ENCODE data around the gene ADK.

The ADK gene

GRCh38 chr10:74150204-74150989 is 624 bp upstream of the ADK start, which contains the start of gene AP3M1:
Gene AP3M1, minus strand, starts transcription at chr10:74150828. Its CDS starts 12,449 bp downstream, at chr10:74138379.
- ChIA-PET POLR2A (interaction anchor here (0.7 to 1.3 kb wide), 3 partner anchors 24 to 152 kb away, joined by 3 to 5 read pairs (median 4); partner anchors contain the start of gene VCL), CTCF (interaction anchor here (0.6 to 5.7 kb wide), 7 partner anchors 15 to 85 kb away, joined by 3 to 46 read pairs (median 6); no protein-coding TSS in a partner anchor)
- TF ChIP-seq CTCF (IDR thresholded peaks at IDR 0.05; ENCODE audit: insufficient read depth, low read length, missing control alignments): no peak
- peak within 1 kb of the TSS; percentile 98 for H3K4me3 ChIP-seq (ENCODE audit: low read depth, low read length)
- no peak for DNase-seq (ENCODE audit: low read depth, low spot score)

- no peak for DNase-seq (ENCODE audit: low read depth, low spot score)
- ChIA-PET CTCF (interaction anchor here (1.0 to 5.7 kb wide), 7 partner anchors 9 to 83 kb away, joined by 3 to 46 read pairs (median 6); no protein-coding TSS in a partner anchor), POLR2A (interaction anchor here (0.6 to 1.3 kb wide), 3 partner anchors 22 to 272 kb away, joined by 3 to 5 read pairs (median 4); no protein-coding TSS in a partner anchor)
These were observed 1.1 kb downstream of the ADK start for GRCh38 chr10:74151879-74152722.

GRCh38 chr10:74153123-74153522 is 2.1 kb downstream of the ADK start:
- POLR2A ChIA-PET: no interaction called here
- H3K4me3 ChIP-seq (ENCODE audit: low read depth, low read length): no peak overlapping the region
- CTCF ChIA-PET: interaction anchor here (1.5 to 1.7 kb wide), 2 partner anchors 9 to 61 kb away, joined by 5 to 6 read pairs; no protein-coding TSS in a partner anchor
- peak; percentile 34 for TF ChIP-seq CTCF (IDR thresholded peaks at IDR 0.05; ENCODE audit: insufficient read depth, low read length, missing control alignments)
- no peak for DNase-seq (ENCODE audit: low read depth, low spot score)

More at GRCh38 chr10:74151879-74152722, 1.1 kb downstream of the ADK start:
- H3K4me3 ChIP-seq (ENCODE audit: low read depth, low read length): peak overlapping the region; percentile 98
- no peak for TF ChIP-seq CTCF (IDR thresholded peaks at IDR 0.05; ENCODE audit: insufficient read depth, low read length, missing control alignments)

DNA sequence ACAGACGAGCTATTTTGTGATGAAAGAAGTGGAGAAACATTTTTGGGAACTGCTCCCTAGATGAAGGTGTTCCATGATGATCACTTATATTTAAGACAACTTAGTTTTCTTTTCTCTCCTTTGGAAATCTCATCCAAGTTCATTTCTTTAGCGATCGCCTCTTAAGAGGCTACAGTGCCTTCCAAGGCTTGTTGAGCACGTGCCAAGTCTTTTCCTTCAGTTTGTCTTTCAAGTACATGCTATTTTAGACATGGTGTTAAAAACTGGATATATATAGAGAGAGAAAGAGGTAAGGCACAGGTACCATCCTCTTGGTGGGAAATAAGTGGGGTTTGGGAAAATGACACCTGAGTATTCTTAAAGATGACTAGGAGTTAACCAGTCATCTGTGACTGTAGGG is 2.7 kb downstream of the ADK start:
- DNase-seq (ENCODE audit: low read depth, low spot score): no peak
- no peak for TF ChIP-seq CTCF (IDR thresholded peaks at IDR 0.05; ENCODE audit: insufficient read depth, low read length, missing control alignments)
- POLR2A ChIA-PET: no interaction called here
- CTCF ChIA-PET: interaction anchor here (1.2 to 1.7 kb wide), 4 partner anchors 9 to 82 kb away, joined by 3 to 6 read pairs (median 5); no protein-coding TSS in a partner anchor
- H3K4me3 ChIP-seq (ENCODE audit: low read depth, low read length): no peak overlapping the region

GRCh38 chr10:74156919-74157289 is 5.9 kb downstream of the ADK start:
- no peak for DNase-seq (ENCODE audit: low read depth, low spot score)
- TF ChIP-seq CTCF (IDR thresholded peaks at IDR 0.05; ENCODE audit: insufficient read depth, low read length, missing control alignments): no peak
- ChIA-PET POLR2A (no interaction called here), CTCF (interaction anchor here (2.3 kb wide), 1 partner anchor 56 kb away, joined by 10 read pairs; no protein-coding TSS in a partner anchor)
- no peak overlapping the region for H3K4me3 ChIP-seq (ENCODE audit: low read depth, low read length)
